IPS-18a (cell line): ENCODE measurements around the gene RPS6KA2.

Experiments
- H3K27ac ChIP-seq: one replicate; pipeline ENCODE4 v1.5.1; 2013; ENCODE audit warnings: low read length
- H3K27me3 ChIP-seq: one replicate; pipeline ENCODE4 v1.6.1; 2013; ENCODE audit warnings: mild to moderate bottlenecking, low read length; ENCODE audit not compliant: control insufficient read depth, insufficient read depth
- H3K36me3 ChIP-seq: one replicate; pipeline ENCODE4 v1.6.1; 2013; ENCODE audit warnings: low read depth, low read length; ENCODE audit not compliant: control insufficient read depth
- H3K4me1 ChIP-seq: one replicate; pipeline ENCODE4 v1.6.1; 2013; ENCODE audit warnings: low read depth, low read length; ENCODE audit not compliant: control insufficient read depth
- H3K4me3 ChIP-seq: one replicate; pipeline ENCODE4 v1.5.1; 2013; ENCODE audit warnings: low read length
- H3K9ac ChIP-seq: one replicate; pipeline ENCODE4 v1.6.1; 2013; ENCODE audit warnings: mild to moderate bottlenecking, low read length, moderate library complexity
- H3K9me3 ChIP-seq: one replicate; pipeline ENCODE4 v1.6.1; 2013; ENCODE audit warnings: low read depth, low read length; ENCODE audit not compliant: control insufficient read depth

The RPS6KA2 gene

DNA sequence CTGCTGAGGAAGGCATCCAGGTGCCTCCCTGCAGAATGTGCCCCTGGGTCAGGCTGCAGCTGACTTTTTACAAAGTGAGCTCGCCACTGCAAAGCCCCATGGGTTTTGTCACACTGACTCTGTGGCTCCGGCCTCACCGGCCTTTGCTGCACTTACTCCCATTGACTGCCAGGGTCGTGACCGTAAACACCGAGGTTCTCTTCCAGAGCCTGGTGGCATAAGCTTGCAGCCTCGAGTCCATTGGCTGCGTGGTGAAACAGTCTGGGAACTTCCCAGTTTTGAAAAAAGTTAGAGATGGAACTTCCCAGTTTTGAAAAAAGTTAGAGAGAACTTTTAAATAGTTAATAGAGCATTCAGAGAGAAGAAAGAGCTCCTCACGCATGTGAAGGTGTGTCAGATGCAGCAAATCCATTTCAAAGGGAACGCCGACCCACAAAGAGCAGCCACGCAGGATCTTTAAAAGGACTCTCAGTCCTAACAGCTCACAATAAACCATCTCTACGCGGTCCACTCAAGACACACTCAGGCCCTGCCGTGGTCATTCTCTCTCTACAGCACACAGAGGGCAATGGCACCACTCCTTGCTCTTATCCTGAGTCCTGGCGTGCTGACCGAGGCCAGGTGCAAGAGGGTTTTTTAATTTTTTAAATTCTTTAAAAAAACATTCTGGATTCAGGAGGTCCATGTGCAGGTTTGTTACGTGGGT lies 53.4 kb downstream of the RPS6KA2 start:
- Histone ChIP-seq H3K4me1 (peaks cover 17% of the 10 kb centered on the region), H3K4me3 (no peak overlapping the region), H3K9me3 (no peaks in the 10 kb centered on the region), H3K36me3 (no peaks in the 10 kb centered on the region), H3K27me3 (no peaks in the 10 kb centered on the region), H3K27ac (no peak overlapping the region), H3K9ac (no peak overlapping the region)

DNA sequence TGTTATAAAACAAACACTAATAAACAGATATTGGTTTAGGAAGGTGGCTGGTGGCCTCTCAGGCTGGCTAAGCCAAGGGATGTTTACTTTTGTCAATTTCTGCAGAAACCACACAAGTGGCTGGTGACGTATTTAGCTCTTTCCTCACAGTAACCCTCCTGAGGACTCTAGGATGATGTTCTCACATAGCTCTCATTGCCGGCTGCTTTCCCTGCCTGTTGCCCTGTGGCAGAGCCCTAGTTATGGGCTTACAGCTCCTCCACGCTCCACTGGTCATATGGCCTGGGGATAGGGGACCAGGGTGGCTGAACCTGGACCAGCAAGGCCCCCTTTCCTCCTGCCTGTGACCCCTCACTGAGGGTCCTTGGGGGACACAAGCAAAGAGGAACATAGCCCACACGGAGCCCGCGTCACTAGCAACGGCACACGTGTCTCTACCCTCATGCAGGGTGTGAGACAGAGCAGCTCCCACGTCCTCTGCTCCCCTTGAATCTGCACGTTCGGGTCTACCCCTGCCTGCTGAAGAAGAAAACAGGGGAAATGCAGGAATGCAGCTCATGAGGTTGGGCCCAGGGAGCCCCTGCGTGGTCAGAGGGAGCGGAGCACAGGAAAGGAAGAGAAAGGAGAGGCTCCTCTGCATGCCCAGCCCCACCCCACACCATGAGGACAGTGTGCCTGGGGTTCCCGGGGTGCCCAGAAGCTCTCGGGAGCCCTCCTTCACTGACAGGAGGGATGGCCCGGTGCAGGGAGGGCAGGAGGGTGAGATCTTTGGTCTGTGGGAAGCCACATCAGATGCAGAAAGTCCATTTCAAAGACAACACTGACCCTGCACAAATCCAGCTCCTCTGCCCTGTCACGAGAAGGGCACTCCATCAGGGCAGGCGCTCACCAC lies 54.4 kb downstream of the RPS6KA2 start:
- Histone ChIP-seq H3K27ac (no peak overlapping the region), H3K9ac (no peak overlapping the region), H3K4me1 (peaks cover 17% of the 10 kb centered on the region), H3K27me3 (no peaks in the 10 kb centered on the region), H3K9me3 (no peaks in the 10 kb centered on the region), H3K4me3 (no peak overlapping the region), H3K36me3 (no peaks in the 10 kb centered on the region)

DNA sequence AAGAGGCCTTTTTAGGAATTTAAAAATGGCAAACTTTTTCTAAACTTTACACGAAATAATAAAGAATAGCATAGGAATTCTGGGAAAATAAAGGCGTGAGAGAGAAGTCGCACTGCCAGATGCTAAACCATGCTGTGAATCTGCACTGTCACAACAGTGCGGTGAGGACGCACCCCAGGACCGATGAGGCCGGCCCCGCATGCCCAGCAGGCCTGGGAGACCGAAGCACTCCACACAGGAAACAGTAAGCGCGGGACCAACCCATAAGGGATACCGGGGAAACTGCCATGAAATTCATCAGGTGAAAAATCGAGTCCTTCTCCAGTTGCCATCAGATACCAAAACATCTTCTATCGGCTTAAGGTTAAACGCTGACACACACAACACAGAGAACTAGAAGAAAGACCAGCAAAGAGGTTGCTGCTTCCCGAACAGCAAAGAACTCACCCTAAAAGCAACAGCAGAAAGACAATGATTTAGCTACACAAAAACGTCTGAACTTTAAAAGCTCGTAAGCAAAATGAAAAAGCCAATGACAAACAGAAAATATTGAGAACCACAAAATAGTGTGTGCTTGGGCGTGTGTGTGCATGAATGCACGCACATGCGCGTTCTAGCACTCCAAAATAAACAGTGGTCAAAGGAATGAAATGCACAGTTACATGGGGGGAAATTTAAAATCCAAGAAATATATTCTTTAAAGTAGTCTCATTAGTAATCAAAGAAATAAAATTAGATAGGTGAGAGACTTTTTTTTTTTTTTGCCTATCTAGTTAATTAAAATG lies 55.9 kb downstream of the RPS6KA2 start:
- H3K4me3 ChIP-seq: no peak overlapping the region
- no peak overlapping the region for H3K27ac ChIP-seq
- no peaks in the 10 kb centered on the region for H3K27me3 ChIP-seq
- H3K9ac ChIP-seq: no peak overlapping the region
- H3K36me3 ChIP-seq: no peaks in the 10 kb centered on the region
- H3K9me3 ChIP-seq: no peaks in the 10 kb centered on the region
- peaks cover 17% of the 10 kb centered on the region for H3K4me1 ChIP-seq

DNA sequence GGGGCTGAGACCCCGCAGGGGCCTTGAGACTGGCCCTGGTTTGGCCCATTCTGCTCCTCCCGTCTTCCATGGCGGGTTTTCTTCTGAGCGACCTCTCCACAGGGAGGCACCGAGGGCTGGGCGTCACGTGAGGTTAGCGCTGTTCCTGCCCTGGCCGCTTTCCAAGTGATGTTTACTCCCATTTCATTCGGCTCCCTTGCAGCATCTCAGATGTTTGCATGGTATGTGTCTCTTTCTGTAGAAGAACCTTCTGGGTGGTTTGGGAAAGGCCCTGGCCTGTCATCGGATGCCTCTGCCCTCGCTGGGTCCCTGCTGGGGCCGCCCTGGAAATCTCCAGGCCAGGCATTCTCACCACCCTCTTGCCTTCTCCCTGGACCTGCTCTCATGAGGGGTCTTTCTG lies 57.8 kb downstream of the RPS6KA2 start:
- peaks cover 17% of the 10 kb centered on the region for H3K4me1 ChIP-seq
- H3K27ac ChIP-seq: no peak overlapping the region
- H3K4me3 ChIP-seq: no peak overlapping the region
- H3K36me3 ChIP-seq: no peaks in the 10 kb centered on the region
- no peaks in the 10 kb centered on the region for H3K9me3 ChIP-seq
- H3K27me3 ChIP-seq: no peaks in the 10 kb centered on the region
- no peak overlapping the region for H3K9ac ChIP-seq

DNA sequence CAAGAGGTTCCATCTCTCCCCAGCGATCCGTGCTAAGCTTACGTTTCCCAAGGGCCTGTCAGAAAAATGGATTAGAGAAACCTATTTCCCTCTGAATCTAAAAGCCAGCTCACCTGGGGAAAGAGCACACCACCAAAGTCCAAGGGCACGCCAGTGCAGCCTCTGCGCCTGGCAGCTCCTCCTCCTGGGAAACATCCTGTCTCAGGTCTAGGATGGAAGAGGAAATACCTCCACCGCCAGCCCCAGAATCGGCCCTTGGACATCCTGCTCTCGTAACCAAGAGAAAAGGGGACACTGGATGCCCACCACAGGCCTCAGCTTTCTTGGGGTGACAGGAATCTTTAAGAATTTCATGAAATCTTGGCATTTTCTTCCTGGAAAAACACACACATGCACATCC lies 59.2 kb downstream of the RPS6KA2 start:
- H3K9ac ChIP-seq: no peak overlapping the region
- H3K27ac ChIP-seq: no peak overlapping the region
- no peaks in the 10 kb centered on the region for H3K36me3 ChIP-seq
- no peaks in the 10 kb centered on the region for H3K9me3 ChIP-seq
- H3K4me1 ChIP-seq: peaks cover 7% of the 10 kb centered on the region
- H3K4me3 ChIP-seq: no peak overlapping the region
- no peaks in the 10 kb centered on the region for H3K27me3 ChIP-seq

DNA sequence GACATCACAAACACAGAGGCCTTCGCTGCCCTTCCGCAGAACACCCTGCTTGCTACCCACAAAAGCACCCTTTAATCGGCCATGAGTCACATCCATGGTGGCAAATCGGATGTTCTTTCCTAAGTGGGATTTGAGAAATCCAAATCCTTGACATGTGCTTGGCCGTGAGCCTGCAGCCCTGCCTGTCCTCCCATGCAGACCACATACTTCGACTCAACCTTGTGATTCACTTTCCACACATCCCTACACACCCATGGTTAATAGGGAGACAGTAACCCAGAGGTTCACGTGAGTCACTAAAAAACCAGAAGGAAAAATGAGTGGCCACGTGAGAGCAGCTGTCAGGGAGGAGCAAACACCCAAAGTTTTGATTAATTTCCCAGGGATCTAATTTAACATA lies 59.9 kb downstream of the RPS6KA2 start:
- H3K36me3 ChIP-seq: no peaks in the 10 kb centered on the region
- no peak overlapping the region for H3K27ac ChIP-seq
- H3K4me1 ChIP-seq: peaks cover under 1% of the 10 kb centered on the region
- no peaks in the 10 kb centered on the region for H3K9me3 ChIP-seq
- H3K4me3 ChIP-seq: no peak overlapping the region
- no peak overlapping the region for H3K9ac ChIP-seq
- H3K27me3 ChIP-seq: no peaks in the 10 kb centered on the region

DNA sequence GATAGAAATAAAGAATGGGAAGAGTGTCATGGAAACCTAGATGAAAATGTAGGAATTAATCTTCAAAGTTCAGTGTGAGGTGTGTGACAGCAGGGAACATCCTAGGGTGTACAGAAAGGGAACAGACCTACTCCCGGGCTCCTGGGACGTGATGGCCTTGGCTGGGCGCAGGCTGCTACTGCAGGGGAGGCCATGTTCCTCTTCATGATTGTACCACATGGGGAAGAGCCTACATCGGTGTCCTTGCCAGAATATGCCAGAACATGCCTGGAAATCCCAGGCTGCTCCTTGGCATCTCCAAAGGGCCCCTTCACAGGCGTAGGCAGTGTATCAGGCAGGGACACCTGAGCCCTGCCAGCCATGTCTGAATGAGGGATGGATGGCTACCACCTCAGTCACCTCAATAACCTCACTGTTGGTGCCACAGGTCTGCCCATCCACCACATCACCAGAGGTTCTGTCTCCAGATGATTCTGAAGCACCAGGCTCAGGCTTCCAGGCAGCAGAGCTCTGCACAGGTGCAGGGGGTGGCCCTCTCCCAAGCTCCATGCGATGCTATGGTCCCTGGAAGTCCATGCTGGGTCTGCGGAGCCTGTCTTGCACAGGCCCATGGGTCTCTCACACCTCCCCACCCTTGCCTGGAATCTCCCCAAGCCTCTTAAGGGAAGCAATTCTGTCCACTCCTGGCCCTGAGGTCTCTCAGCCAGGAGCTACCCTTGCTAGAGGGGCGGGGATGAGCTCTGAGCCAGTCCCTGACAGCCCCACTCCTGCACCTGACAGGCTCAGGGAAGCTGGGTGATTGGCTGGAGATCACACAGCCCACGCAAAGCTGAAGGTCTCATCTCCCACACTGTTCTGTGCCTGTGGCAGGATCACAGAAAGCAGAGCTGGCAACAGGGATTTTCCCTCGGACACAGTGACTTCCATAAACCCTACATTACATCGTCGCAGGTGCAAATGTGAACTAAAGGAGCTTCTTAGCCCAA lies 60.7 kb downstream of the RPS6KA2 start:
- H3K27me3 ChIP-seq: no peaks in the 10 kb centered on the region
- H3K9me3 ChIP-seq: no peaks in the 10 kb centered on the region
- H3K9ac ChIP-seq: no peak overlapping the region
- H3K27ac ChIP-seq: no peak overlapping the region
- no peaks in the 10 kb centered on the region for H3K36me3 ChIP-seq
- H3K4me3 ChIP-seq: no peak overlapping the region
- H3K4me1 ChIP-seq: no peaks in the 10 kb centered on the region

DNA sequence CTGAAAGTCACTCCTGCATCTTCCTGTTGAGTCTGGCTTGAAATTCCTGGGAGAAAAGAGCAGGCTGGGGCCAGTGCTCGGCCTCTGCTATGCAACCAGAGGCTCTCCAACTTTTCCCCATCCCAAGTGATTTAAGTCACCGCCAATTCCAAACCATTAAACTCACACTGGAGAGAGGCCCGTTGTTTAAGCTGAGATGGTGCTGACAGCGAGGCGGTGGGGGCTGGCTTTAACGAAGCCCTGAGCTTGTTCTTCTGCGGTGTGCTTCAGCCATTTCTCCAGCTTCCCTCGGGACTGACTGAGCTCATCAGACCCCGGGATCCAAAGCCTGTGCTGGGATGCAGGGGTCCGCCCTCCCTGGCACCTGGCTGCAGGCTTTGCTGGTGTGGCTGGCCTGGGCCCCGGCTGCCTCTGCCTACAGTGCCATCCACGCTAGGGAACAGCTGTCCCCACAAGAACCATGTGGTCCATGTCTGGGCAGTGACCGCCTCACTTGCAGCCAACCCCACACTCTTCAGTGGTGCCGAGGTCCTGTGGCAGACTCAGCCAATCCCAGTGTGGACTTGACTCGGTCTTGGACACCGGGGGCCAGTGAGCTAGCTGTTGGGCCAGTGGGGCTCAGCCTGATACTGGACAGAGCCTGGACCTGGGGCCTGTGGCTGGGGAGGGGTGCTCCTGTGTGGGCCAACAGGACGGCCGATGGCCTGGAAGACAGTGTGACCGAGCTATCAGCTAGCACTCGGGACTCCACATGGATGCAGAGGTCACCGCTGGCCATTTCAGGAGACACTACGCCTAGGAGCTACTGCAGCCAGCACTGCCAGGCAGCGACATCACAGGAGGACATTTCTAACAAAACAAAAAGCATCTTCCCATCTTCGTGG lies 61.7 kb downstream of the RPS6KA2 start:
- Histone ChIP-seq H3K4me3 (no peak overlapping the region), H3K4me1 (peaks cover 4% of the 10 kb centered on the region), H3K27ac (no peak overlapping the region), H3K9ac (no peak overlapping the region), H3K36me3 (no peaks in the 10 kb centered on the region), H3K9me3 (no peaks in the 10 kb centered on the region), H3K27me3 (no peaks in the 10 kb centered on the region)

DNA sequence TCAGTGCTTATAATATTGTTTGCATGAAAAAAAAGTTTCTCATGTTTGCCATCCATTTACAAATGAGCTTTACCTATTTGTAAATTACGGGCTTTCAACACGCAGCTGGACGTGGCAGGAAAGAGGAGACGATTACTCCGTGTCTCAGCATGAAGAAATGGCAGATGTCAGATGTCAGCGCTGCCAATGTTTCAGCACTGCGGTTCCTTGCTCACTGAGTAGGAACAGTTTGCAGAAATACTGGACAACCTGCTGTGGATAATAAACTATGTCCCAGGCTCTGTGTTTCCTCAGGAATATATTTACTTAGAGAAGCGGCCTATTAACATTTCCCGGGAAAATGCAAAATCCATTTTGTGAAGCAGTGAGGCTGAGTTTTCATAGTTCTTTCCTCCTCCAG lies 63.2 kb downstream of the RPS6KA2 start:
- H3K9ac ChIP-seq: no peak overlapping the region
- H3K4me1 ChIP-seq: peaks cover 4% of the 10 kb centered on the region
- no peaks in the 10 kb centered on the region for H3K36me3 ChIP-seq
- no peak overlapping the region for H3K27ac ChIP-seq
- H3K9me3 ChIP-seq: no peaks in the 10 kb centered on the region
- no peaks in the 10 kb centered on the region for H3K27me3 ChIP-seq
- H3K4me3 ChIP-seq: no peak overlapping the region

DNA sequence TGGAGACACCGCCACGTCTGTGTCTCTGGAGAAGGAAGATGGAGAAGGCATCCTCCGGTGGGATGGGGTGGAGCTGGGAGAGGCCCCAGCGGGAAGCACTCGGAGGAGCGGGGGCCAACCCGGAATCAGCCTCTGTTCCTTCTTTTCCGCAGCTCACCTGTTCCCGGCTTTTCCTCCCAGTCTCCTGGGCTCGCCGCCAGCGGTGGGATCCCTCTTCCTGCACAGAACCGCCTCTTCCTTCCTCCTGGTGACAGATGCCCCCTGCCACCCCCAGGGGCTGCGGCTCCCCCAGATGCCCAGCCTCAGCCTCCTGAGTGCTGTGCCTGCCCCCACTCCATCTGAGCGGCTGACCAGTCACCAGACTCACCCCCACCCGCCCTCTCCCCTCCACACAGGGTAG lies 63.9 kb downstream of the RPS6KA2 start:
- H3K27ac ChIP-seq: no peak overlapping the region
- peaks cover 4% of the 10 kb centered on the region for H3K4me1 ChIP-seq
- no peaks in the 10 kb centered on the region for H3K27me3 ChIP-seq
- H3K36me3 ChIP-seq: no peaks in the 10 kb centered on the region
- no peak overlapping the region for H3K9ac ChIP-seq
- no peak overlapping the region for H3K4me3 ChIP-seq
- no peaks in the 10 kb centered on the region for H3K9me3 ChIP-seq
